ENCODE data around the gene TAF3. TPM values are rescaled to one million over a fixed set of nuclear protein-coding genes. Genes with fewer than 3 reads are reported as not detected.

The TAF3 gene
- total and polyA plus RNA-seq, 2 experiments from 2014 or later = 4.1 to 6.4 TPM

- Histone ChIP-seq H3K79me2 (peaks cover 6% of the 10 kb centered on the region), H3K36me3 (replicated peaks; ENCODE audit: insufficient read depth, low read depth) (no peaks in the 10 kb centered on the region), H3K9me3 (ENCODE audit: low read depth) (no peaks in the 10 kb centered on the region), H4K20me1 (ENCODE audit: insufficient read depth, poor library complexity, severe bottlenecking) (no peaks in the 10 kb centered on the region), H3K9me2 (replicated peaks; ENCODE audit: insufficient read depth) (no peaks in the 10 kb centered on the region), H3K4me2 (peak overlapping the region; percentile 91), H3K4me3 (peak overlapping the region; percentile 44), H3K4me1 (ENCODE audit: insufficient read depth) (peaks cover 30% of the 10 kb centered on the region), H3K27ac (peak overlapping the region; percentile 80), H2AFZ (peak overlapping the region; percentile 53), H3K27me3 (peaks cover 75% of the 10 kb centered on the region)
- WGBS (ENCODE audit: low lambda C conversion rate, missing lambda C conversion rate) = 9% methylated on average over 43 of the region's 85 CpGs
- peak; percentile 16 for DNase-seq (ENCODE audit: low spot score)
- TF ChIP-seq CTCF (IDR thresholded peaks at IDR 0.05; ENCODE audit: poor library complexity) (no peak), EZH2phosphoT487 (IDR thresholded peaks at IDR 0.05; ENCODE audit: low read depth, severe bottlenecking, unreplicated experiment) (peak; percentile 45), EZH2 (IDR thresholded peaks at IDR 0.05; ENCODE audit: borderline replicate concordance) (peak; percentile 87)
These were observed 237.4 kb downstream of the TAF3 start for GRCh38 chr10:8055420-8056349.

- Histone ChIP-seq H3K4me1 (ENCODE audit: insufficient read depth) (peaks cover 27% of the 10 kb centered on the region), H3K79me2 (peaks cover 6% of the 10 kb centered on the region), H3K4me3 (no peak overlapping the region), H4K20me1 (ENCODE audit: insufficient read depth, poor library complexity, severe bottlenecking) (no peaks in the 10 kb centered on the region), H3K27ac (peak overlapping the region; percentile 80), H2AFZ (peak overlapping the region; percentile 33), H3K27me3 (peaks cover 75% of the 10 kb centered on the region), H3K9me3 (ENCODE audit: low read depth) (no peaks in the 10 kb centered on the region), H3K4me2 (peak overlapping the region; percentile 91), H3K36me3 (replicated peaks; ENCODE audit: insufficient read depth, low read depth) (no peaks in the 10 kb centered on the region), H3K9me2 (replicated peaks; ENCODE audit: insufficient read depth) (no peaks in the 10 kb centered on the region)
- TF ChIP-seq EZH2phosphoT487 (IDR thresholded peaks at IDR 0.05; ENCODE audit: low read depth, severe bottlenecking, unreplicated experiment) (no peak), CTCF (IDR thresholded peaks at IDR 0.05; ENCODE audit: poor library complexity) (no peak), EZH2 (IDR thresholded peaks at IDR 0.05; ENCODE audit: borderline replicate concordance) (no peak)
- DNase-seq (ENCODE audit: low spot score) = no peak
- 43% methylated on average over 6 of the region's 6 CpGs for WGBS (ENCODE audit: low lambda C conversion rate, missing lambda C conversion rate)
These were observed 238.1 kb downstream of the TAF3 start for GRCh38 chr10:8056378-8056777.

GRCh38 chr10:8056871-8057331 is 238.6 kb downstream of the TAF3 start:
- peak overlapping the region; percentile 80 for H3K27ac ChIP-seq
- H3K9me2 ChIP-seq (replicated peaks; ENCODE audit: insufficient read depth) = no peaks in the 10 kb centered on the region
- DNase-seq (ENCODE audit: low spot score) = no peak
- H4K20me1 ChIP-seq (ENCODE audit: insufficient read depth, poor library complexity, severe bottlenecking) = no peaks in the 10 kb centered on the region
- H3K9me3 ChIP-seq (ENCODE audit: low read depth) = no peaks in the 10 kb centered on the region
- H3K36me3 ChIP-seq (replicated peaks; ENCODE audit: insufficient read depth, low read depth) = no peaks in the 10 kb centered on the region
- H3K4me2 ChIP-seq = peak overlapping the region; percentile 91
- H3K27me3 ChIP-seq = peaks cover 75% of the 10 kb centered on the region
- H2AFZ ChIP-seq = peak overlapping the region; percentile 33
- no peak overlapping the region for H3K4me3 ChIP-seq
- TF ChIP-seq EZH2 (IDR thresholded peaks at IDR 0.05; ENCODE audit: borderline replicate concordance) (no peak), EZH2phosphoT487 (IDR thresholded peaks at IDR 0.05; ENCODE audit: low read depth, severe bottlenecking, unreplicated experiment) (no peak), CTCF (IDR thresholded peaks at IDR 0.05; ENCODE audit: poor library complexity) (no peak)
- 22% methylated on average over 13 of the region's 13 CpGs for WGBS (ENCODE audit: low lambda C conversion rate, missing lambda C conversion rate)
- H3K4me1 ChIP-seq (ENCODE audit: insufficient read depth) = peaks cover 23% of the 10 kb centered on the region
- peaks cover 6% of the 10 kb centered on the region for H3K79me2 ChIP-seq

Data from hepatocyte (in vitro differentiated cells).